HL-60 (cell line): Measurements from ENCODE around the gene SLC35F3.

ENCODE experiments used
- DNase-seq, 2 experiments: peaks; one replicate each; pipeline ENCODE4 v3.0.0-alpha.2; 2010 to 2020; ENCODE audit warnings: low read depth in 1 of 2, low spot score in 1 of 2
- H3K27ac ChIP-seq: fragments of 250-450 bp; sonication (Bioruptor Pico); replicated peaks from 2 replicates; pipeline ENCODE4 v1.5.1; 2020; ENCODE audit warnings: mild to moderate bottlenecking, moderate library complexity
- H3K27me3 ChIP-seq: fragments of 250-450 bp; sonication (Bioruptor Pico); 2 replicates; pipeline ENCODE4 v1.5.1; 2021; ENCODE audit warnings: mild to moderate bottlenecking, moderate library complexity; ENCODE audit not compliant: insufficient read depth, poor library complexity, severe bottlenecking
- H3K4me3 ChIP-seq: replicated peaks from 2 replicates; pipeline ENCODE4 v1.5.1; 2011; ENCODE audit warnings: mild to moderate bottlenecking, control low read depth, low read length; ENCODE audit not compliant: insufficient read depth
- GABPA ChIP-seq: IDR thresholded peaks from 2 replicates; pipeline ENCODE4 v1.6.1; 2012; ENCODE audit warnings: low read depth
- POLR2AphosphoS5 ChIP-seq: IDR thresholded peaks from 2 replicates; pipeline ENCODE4 v1.6.1; 2012; ENCODE audit warnings: low read depth
- SPI1 ChIP-seq: IDR thresholded peaks from 2 replicates; pipeline ENCODE4 v1.6.1; 2012; ENCODE audit warnings: low read depth, mild to moderate bottlenecking, borderline replicate concordance
- TF ChIP-seq, protein P1 (sequence below): IDR thresholded peaks from 2 replicates; pipeline ENCODE4 v1.6.1; 2012; ENCODE audit warnings: low read depth; ENCODE audit not compliant: insufficient replicate concordance
- TF ChIP-seq, protein P2 (sequence below): IDR thresholded peaks from one replicate; pipeline ENCODE4 v1.5.1; 2011; ENCODE audit warnings: low read length, control low read depth, inconsistent platforms; ENCODE audit not compliant: insufficient read depth

Gene SLC35F3

DNA sequence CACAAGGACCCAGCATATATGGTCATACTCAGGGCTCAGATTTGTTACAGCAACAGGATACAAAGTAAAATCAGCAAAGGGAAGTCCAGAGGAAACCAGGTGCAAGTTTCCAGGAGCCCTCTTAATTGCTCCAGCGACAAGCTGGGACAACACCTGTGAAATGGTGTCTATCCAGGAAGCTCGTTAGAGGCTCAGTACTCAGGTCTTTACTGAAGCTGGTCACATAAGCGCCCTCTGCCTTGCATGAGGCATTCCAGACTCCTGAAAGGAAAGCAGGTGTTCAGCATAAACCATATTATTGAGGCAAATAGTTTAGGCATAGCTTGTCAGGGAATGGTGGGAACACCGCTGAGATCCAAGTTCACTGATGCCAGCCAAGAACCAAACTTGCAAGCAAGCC lies 231.0 kb downstream of the SLC35F3 start:
- no peak for DNase-seq
- Histone ChIP-seq H3K27me3 (peaks cover 3% of the 10 kb centered on the region), H3K4me3 (no peak overlapping the region), H3K27ac (no peak overlapping the region)
- TF ChIP-seq POLR2AphosphoS5 (no peak), GABPA (no peak), SPI1 (no peak)
- TF ChIP-seq, protein P1, sequence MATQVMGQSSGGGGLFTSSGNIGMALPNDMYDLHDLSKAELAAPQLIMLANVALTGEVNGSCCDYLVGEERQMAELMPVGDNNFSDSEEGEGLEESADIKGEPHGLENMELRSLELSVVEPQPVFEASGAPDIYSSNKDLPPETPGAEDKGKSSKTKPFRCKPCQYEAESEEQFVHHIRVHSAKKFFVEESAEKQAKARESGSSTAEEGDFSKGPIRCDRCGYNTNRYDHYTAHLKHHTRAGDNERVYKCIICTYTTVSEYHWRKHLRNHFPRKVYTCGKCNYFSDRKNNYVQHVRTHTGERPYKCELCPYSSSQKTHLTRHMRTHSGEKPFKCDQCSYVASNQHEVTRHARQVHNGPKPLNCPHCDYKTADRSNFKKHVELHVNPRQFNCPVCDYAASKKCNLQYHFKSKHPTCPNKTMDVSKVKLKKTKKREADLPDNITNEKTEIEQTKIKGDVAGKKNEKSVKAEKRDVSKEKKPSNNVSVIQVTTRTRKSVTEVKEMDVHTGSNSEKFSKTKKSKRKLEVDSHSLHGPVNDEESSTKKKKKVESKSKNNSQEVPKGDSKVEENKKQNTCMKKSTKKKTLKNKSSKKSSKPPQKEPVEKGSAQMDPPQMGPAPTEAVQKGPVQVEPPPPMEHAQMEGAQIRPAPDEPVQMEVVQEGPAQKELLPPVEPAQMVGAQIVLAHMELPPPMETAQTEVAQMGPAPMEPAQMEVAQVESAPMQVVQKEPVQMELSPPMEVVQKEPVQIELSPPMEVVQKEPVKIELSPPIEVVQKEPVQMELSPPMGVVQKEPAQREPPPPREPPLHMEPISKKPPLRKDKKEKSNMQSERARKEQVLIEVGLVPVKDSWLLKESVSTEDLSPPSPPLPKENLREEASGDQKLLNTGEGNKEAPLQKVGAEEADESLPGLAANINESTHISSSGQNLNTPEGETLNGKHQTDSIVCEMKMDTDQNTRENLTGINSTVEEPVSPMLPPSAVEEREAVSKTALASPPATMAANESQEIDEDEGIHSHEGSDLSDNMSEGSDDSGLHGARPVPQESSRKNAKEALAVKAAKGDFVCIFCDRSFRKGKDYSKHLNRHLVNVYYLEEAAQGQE, result no peak
- TF ChIP-seq, protein P2, sequence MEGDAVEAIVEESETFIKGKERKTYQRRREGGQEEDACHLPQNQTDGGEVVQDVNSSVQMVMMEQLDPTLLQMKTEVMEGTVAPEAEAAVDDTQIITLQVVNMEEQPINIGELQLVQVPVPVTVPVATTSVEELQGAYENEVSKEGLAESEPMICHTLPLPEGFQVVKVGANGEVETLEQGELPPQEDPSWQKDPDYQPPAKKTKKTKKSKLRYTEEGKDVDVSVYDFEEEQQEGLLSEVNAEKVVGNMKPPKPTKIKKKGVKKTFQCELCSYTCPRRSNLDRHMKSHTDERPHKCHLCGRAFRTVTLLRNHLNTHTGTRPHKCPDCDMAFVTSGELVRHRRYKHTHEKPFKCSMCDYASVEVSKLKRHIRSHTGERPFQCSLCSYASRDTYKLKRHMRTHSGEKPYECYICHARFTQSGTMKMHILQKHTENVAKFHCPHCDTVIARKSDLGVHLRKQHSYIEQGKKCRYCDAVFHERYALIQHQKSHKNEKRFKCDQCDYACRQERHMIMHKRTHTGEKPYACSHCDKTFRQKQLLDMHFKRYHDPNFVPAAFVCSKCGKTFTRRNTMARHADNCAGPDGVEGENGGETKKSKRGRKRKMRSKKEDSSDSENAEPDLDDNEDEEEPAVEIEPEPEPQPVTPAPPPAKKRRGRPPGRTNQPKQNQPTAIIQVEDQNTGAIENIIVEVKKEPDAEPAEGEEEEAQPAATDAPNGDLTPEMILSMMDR, result no peak

DNA sequence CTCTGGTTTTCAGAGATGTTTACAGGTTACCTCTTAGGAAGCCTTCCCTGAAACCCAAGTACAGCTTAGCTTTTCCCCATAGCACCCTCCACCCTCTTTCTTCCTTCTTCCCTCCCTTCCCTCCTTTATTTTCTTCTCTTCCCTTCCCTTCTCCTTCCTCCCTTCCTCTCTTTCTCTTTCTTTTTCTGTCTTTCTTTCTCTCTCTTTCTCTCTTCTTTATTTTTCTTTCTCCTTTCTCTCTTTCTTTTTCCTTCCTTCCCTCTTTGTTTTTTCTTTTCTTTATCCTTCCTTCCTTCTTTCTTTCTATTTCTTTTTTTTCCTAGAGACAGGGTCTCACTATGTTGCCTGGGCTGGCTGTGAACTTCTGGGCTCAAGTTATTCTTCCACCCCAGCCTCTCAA lies 231.6 kb downstream of the SLC35F3 start:
- no peak for DNase-seq
- Histone ChIP-seq H3K4me3 (no peak overlapping the region), H3K27ac (no peak overlapping the region), H3K27me3 (peaks cover 3% of the 10 kb centered on the region)
- TF ChIP-seq, protein P1, result no peak
- TF ChIP-seq, protein P2, result no peak
- TF ChIP-seq POLR2AphosphoS5 (no peak), SPI1 (no peak), GABPA (no peak)

- Histone ChIP-seq H3K27me3 (peaks cover 5% of the 10 kb centered on the region), H3K27ac (no peak overlapping the region), H3K4me3 (no peak overlapping the region)
- no peak for DNase-seq
- TF ChIP-seq SPI1 (no peak), POLR2AphosphoS5 (no peak), GABPA (no peak)
- TF ChIP-seq, protein P2, result no peak
- TF ChIP-seq, protein P1, result no peak
Measured at GRCh38 chr1:234139966-234140365, 235.5 kb downstream of the SLC35F3 start.
